Activated CD4-positive, alpha-beta T cell treated with anti-CD3 and anti-CD28 coated beads for 48 hours (primary cell): ENCODE data around the gene AHCTF1.
"Not testable (repeated sequence)": the region's sequence is repeated elsewhere in the genome, so short reads cannot be mapped to it uniquely, and the experiment has no call there.

ENCODE experiments used
- DNase-seq: peaks from one replicate; pipeline ENCODE4 v3.0.0-alpha.2; 2020

AHCTF1 gene

DNA sequence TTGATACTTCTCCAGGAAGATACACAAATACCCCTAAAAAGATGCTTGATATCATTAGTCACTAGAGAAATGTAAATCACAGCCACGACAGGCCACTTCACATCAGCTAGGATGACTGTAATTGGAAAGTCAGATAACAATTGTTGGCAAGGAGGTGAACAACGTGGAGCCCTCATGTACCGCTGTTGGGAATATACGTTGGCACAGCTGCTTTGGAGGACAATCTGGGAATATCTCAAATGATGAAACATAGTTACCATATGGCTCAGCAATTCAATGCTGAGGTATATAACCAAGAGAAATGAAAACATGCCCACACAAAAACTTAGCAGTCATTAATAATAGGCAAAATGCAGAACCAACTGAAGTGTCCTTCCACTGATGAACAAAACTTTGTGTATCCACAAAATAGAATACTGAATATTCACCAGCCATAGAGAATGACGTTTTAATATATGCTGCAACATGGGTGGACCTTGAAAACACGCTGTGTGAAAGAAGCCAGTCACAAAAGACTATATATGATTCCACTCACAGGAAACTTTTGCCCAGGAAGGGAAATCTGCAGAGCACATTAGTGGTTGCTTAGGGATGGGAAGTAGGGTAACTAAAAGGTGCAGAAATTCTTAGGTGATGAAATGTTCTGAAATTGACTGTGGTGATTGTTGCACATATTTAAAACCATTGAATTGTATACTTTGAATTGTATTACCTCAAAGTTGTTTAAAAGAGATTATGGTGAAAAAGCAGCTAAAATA is 95.4 kb downstream of the AHCTF1 start:
- DNase-seq, result no peak

- DNase-seq, result no peak
Measured at GRCh38 chr1:246831543-246831942, 100.2 kb downstream of the AHCTF1 start.

DNA sequence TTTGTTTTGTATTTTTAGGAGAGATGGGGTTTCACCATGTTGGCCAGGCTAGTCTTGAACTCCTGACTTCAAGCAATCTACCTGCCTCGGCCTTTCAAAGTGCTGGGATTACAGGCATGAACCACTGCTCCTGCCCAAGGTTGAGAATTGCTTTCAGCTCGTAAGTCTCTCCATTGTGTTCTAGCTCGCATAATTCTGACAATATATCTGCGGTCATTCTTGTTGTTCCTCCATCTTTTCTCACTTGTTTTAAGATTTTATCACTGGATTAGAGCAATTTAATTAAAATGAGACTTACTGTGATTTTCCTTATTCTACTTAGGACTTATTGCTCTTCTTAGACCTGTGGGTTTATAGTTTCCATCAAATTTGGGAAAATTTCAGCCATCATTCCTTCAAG is 102.9 kb downstream of the AHCTF1 start:
- DNase-seq, result no peak

DNA sequence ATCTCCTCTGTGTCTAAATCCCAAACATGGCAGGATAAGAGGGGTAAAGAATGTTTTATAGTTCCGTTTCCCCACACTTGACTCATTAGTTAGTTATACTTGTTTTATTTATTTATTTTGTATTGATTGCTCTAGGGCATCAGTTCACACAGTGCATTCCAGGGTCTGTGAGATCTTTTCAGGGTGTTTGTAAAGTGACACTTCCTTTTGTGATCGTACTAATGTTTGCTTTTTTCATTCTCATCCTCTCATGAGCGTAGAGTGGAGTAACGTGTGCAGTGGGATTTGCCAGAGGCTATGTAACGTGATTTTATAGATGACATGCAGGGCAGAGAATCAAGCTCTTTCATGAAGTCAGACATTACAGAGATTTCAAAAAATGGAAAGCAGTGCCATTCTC is 104.4 kb downstream of the AHCTF1 start:
- DNase-seq, result no peak

GRCh38 chr1:246825557-246826175 is 106.1 kb downstream of the AHCTF1 start:
- DNase-seq, result no peak

- no peak for DNase-seq
Measured at GRCh38 chr1:246824541-246824940, 107.2 kb downstream of the AHCTF1 start.

DNA sequence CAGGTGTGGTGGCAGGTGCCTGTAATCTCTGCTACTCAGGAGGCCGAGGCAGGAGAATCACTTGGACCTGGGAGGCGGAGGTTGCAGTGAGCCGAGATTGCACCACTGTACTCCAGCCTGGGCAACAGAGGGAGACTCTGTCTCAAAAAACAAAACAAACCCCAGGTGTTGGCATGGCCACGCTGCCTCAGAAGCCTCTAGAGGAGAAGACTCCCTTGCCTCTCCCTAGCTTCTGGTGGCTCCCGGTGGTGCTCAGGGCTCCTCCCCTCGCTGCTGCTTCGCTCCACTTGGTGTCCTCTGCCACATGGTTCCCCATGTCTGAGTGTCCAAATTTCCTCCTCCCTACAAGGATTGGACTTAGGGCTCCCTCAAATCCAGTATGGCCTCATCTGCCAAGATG is 109.6 kb downstream of the AHCTF1 start:
- DNase-seq, result not testable (repeated sequence)

- no peak for DNase-seq
Measured at GRCh38 chr1:246820666-246821065, 111.1 kb downstream of the AHCTF1 start.

DNA sequence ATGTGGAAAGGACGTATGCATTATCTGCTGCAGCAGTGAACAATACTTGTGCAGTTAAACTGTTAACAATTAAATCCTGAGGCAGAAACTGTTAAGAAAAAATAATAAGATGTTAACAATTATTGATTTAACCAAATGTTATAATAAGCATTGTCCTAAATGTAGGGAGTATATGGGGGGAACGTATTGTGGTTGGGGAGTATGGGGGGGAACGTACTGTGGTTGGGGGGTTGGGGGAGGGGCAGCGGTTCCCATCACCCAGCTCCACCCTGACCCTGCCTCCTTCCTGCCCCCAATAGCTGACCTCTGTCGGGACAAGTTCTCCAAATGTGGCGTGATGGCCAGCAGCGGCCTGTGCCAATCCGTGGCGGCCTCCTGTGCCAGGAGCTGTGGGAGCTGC is 114.0 kb downstream of the AHCTF1 start:
- not testable (repeated sequence) for DNase-seq

- DNase-seq, result no peak
Measured at GRCh38 chr1:246815693-246816270, 116.0 kb downstream of the AHCTF1 start.

DNA sequence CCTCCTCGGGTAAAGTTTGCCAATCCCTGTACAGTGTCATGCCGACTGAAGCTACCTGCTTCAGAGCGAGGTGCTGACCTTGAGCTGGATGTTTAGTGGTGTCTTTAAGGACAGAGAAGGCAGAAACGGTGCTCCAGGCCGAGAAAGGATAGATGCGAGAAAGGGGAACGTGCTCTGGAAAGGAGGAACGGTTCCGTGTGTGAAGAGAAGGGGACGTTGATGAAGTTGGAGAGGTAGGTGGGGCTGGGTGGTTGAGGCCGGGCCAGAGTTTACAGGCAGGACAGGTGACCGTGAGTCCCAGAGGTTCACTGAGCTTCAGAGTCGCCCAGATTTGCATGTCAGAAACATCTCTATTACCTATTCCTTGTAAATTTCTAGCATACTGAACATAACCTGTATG is 116.9 kb downstream of the AHCTF1 start:
- DNase-seq, result no peak

GRCh38 chr1:246813325-246813724 is 118.4 kb downstream of the AHCTF1 start:
- not testable (repeated sequence) for DNase-seq

- no peak for DNase-seq
Measured at GRCh38 chr1:246811985-246812384, 119.8 kb downstream of the AHCTF1 start.

DNA sequence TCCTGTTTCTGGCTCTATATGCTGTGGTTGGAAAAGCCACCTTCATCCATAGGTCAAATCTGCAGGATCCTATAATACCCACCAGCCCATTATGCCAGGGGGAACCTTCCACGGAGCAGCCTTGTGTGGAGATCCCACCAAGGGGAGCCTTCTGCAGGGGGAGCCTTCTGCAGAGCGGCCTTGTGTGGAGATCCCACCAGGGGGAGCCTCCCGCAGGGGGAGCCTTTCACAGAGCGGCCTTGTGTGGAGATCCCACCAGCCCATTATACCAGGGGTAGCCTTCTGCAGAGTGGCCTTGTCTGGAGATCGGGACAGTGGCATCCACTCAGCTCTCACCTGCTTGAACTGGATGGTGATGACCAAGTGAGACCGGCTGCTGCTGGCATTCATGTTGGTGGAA is 122.3 kb downstream of the AHCTF1 start:
- DNase-seq, result no peak

GRCh38 chr1:246805135-246805716 is 126.5 kb downstream of the AHCTF1 start:
- no peak for DNase-seq

DNA sequence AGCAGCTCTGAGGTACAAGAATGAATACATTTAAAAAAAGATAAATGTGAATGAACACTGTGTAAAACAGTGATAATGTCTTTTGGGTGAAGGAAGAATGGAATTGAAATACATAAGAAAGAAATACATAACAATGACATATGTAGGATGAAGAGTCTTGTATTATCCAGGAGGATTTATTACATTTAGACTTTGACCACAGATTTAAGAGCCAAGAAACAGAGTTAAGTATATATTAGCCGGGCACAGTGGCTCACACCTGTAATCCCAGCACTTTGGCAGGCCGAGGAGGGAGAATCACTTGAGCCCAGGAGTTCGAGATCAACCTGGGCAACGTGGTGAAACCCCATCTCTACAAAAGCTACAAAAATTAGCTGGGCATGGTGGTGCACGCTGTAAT is 127.9 kb downstream of the AHCTF1 start:
- DNase-seq, result no peak

- DNase-seq, result no peak
Measured at GRCh38 chr1:246803373-246803772, 128.4 kb downstream of the AHCTF1 start.

GRCh38 chr1:246801241-246802020 is 130.3 kb downstream of the AHCTF1 start:
- DNase-seq, result no peak

GRCh38 chr1:246800756-246801155 is 131.0 kb downstream of the AHCTF1 start:
- no peak for DNase-seq

DNA sequence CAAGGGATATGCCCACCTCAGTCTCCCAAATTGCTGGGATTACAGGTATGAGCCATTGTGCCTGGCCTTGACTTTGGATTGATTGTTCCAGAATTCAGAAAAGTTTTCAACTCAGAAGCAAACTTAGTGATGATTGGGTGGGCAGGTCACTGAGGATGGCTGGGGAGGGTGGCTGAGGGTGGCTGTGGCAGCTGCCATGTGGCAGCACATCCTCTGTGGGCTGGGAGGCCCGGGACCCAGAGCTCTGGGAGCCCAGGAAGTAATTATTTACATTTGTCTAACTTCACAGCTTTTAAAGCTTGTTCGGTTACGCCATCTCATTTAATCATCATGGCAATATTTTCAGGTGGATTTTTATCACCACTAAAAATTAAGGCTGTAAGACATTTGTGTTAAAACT is 131.4 kb downstream of the AHCTF1 start:
- DNase-seq, result no peak

- DNase-seq, result no peak
Measured at GRCh38 chr1:246798606-246799496, 132.9 kb downstream of the AHCTF1 start.

DNA sequence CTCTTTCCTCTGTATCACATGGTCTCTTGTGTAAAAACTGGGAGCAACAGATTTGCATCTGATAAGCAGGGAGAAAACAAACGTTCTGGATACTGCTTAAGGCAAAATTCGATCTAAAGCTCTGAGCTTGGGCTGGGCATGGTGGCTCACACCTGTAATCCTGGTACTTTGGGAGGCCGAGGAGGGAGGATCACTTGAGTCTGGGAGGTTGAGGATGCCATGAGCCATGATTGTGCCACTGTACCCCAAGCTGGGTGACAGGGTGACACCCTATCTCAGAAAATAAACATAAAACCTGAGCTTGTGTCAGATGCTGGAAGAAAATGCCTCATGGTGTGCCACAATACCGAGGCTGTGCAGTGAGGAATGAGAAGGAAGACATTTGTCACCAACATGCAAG is 133.6 kb downstream of the AHCTF1 start:
- no peak for DNase-seq
